HUES6 (cell line): ENCODE results near the gene TERB2.
"Not testable (repeated sequence)": the region's sequence is repeated elsewhere in the genome, so short reads cannot be mapped to it uniquely, and the experiment has no call there.

Experiments
- H3K27ac ChIP-seq: 2 replicates; pipeline ENCODE4 v1.7.0; 2013; ENCODE audit warnings: low read depth, mild to moderate bottlenecking, low read length, inconsistent platforms
- H3K27me3 ChIP-seq: 2 replicates; pipeline ENCODE4 v1.6.1; 2013; ENCODE audit warnings: low read length; ENCODE audit not compliant: control insufficient read depth, insufficient read depth
- H3K36me3 ChIP-seq: 2 replicates; pipeline ENCODE4 v1.6.1; 2013; ENCODE audit warnings: low read length; ENCODE audit not compliant: control insufficient read depth, insufficient read depth
- H3K4me1 ChIP-seq: 2 replicates; pipeline ENCODE4 v1.6.1; 2013; ENCODE audit warnings: low read length; ENCODE audit not compliant: control insufficient read depth, insufficient read depth
- H3K4me3 ChIP-seq: 2 replicates; pipeline ENCODE4 v1.5.1; 2013; ENCODE audit warnings: low read depth, low read length
- H3K9ac ChIP-seq: one replicate; pipeline ENCODE4 v1.6.1; 2013; ENCODE audit warnings: mild to moderate bottlenecking, low read length
- H3K9me3 ChIP-seq: 2 replicates; pipeline ENCODE4 v1.6.1; 2013; ENCODE audit warnings: low read depth, low read length; ENCODE audit not compliant: control insufficient read depth, insufficient read depth

Gene TERB2

DNA sequence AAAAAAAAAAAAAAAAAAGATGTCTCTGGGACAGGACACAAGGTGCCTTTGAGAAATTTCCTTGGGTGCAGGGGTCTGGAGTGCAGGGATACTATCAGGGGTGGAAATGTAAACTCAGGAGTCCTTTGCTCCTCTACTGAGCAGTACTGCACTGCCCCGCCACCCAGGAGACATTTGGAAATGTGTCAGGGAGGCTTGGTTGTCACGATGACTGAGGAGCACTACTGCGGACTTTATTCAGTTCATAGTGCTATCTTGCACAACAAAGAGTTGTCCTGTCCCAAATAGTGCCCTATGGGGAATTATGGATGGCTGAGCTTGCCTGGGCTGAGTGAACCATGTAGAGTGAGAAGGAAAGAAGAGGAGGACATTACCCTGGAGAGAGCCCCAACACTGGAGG, 69.1 kb downstream of the TERB2 start:
- not testable (repeated sequence) for H3K36me3 ChIP-seq, H3K9ac ChIP-seq, H3K27ac ChIP-seq, H3K27me3 ChIP-seq, H3K4me3 ChIP-seq, H3K9me3 ChIP-seq
- peaks cover 14% of the 10 kb centered on the region for H3K4me1 ChIP-seq

DNA sequence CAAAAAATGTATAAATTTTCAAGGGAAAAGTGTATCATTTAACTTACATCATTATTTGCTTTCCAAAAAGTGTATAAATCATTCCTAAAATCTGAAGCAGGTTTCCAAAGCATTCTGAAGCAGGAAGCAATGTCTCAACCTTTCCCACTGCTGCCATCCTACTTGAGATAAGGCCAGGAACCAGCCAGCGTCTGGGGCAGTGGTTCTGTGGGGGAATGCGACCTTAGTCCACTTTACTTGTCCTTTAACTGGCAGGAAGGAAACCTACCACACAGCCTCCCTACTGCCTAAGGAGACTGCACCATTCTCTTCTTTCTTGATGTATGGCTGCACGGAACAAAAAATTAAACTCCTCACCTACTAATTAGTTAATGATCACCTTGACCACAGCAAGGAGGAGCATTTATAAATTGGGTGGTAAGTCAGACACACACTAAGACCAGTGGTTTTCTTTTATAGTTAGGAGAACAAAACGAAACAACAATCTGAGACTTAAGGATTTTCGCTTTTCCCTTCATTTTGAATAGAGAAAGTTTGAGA, 70.2 kb downstream of the TERB2 start:
- peaks cover 14% of the 10 kb centered on the region for H3K4me1 ChIP-seq
- H3K4me3 ChIP-seq = no peak overlapping the region
- H3K9me3 ChIP-seq = peaks cover 3% of the 10 kb centered on the region; the same call in 1 of the 2 replicates
- peaks cover 13% of the 10 kb centered on the region for H3K36me3 ChIP-seq
- no peaks in the 10 kb centered on the region for H3K27me3 ChIP-seq
- no peak overlapping the region for H3K9ac ChIP-seq
- H3K27ac ChIP-seq = no peak overlapping the region

DNA sequence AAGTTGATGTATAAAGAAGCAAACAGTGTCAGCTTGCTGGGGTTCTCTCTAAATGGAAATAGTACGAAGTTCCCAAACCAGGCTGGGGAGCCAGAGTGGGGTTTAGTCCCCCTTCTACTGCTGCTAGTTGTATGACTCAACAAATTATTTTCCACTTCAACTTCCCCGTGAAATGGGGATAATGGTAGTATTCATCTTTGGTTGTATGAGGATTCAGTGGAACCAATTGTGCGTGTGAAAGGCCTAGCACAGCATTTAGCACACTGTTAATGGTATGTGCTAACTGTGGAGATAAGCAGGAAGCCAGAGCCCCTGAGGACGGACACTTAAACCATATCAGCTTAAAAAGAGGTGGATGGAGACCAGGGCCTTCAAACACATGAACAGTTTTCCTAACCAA, 70.7 kb downstream of the TERB2 start:
- H3K9ac ChIP-seq = no peak overlapping the region
- no peak overlapping the region for H3K4me3 ChIP-seq
- no peak overlapping the region for H3K27ac ChIP-seq
- H3K27me3 ChIP-seq = no peaks in the 10 kb centered on the region
- peaks cover 14% of the 10 kb centered on the region for H3K4me1 ChIP-seq
- peaks cover 3% of the 10 kb centered on the region; the same call in 1 of the 2 replicates for H3K9me3 ChIP-seq
- peaks cover 13% of the 10 kb centered on the region for H3K36me3 ChIP-seq
